IPS-20b (cell line): ENCODE results near the gene TUBB6.

Source experiments
- H3K27ac ChIP-seq: one replicate; pipeline ENCODE4 v1.5.1; 2013; ENCODE audit warnings: low read length
- H3K27me3 ChIP-seq: 2 replicates; pipeline ENCODE4 v1.6.1; 2013; ENCODE audit warnings: mild to moderate bottlenecking, low read length, inconsistent platforms; ENCODE audit not compliant: insufficient read depth
- H3K36me3 ChIP-seq: 2 replicates; pipeline ENCODE4 v1.6.1; 2013; ENCODE audit warnings: low read depth, mild to moderate bottlenecking, inconsistent platforms, low read length, moderate library complexity; ENCODE audit not compliant: insufficient read depth
- H3K4me1 ChIP-seq: 2 replicates; pipeline ENCODE4 v1.6.1; 2013; ENCODE audit warnings: mild to moderate bottlenecking, control low read depth, inconsistent platforms, low read length, moderate library complexity; ENCODE audit not compliant: insufficient read depth
- H3K4me3 ChIP-seq: 2 replicates; pipeline ENCODE4 v1.5.1; 2013; ENCODE audit warnings: mild to moderate bottlenecking, low read length, inconsistent platforms
- H3K9ac ChIP-seq: 2 replicates; pipeline ENCODE4 v1.6.1; 2013; ENCODE audit warnings: low read depth, mild to moderate bottlenecking, inconsistent platforms, low read length, moderate library complexity
- H3K9me3 ChIP-seq: 2 replicates; pipeline ENCODE4 v1.6.1; 2013; ENCODE audit warnings: mild to moderate bottlenecking, low read depth, low read length, inconsistent platforms; ENCODE audit not compliant: insufficient read depth

The TUBB6 gene

GRCh38 chr18:12307701-12308385, at the start of gene TUBB6:
TSS of gene TUBB6 (plus strand) at chr18:12308241. CDS start at chr18:12308293, 52 bp downstream.
- peak within 1 kb of the TSS; percentile 84 for H3K4me3 ChIP-seq
- H3K27ac ChIP-seq, result no peak within 1 kb of the TSS
- H3K36me3 ChIP-seq, result peaks cover 31% of the 10 kb centered on the region
- peak within 1 kb of the TSS; percentile 76; the same call in 1 of the 2 replicates for H3K9ac ChIP-seq
- H3K4me1 ChIP-seq, result peaks cover 11% of the 10 kb centered on the region
- peaks cover 5% of the 10 kb centered on the region; the same call in 1 of the 2 replicates for H3K9me3 ChIP-seq
- H3K27me3 ChIP-seq, result peaks cover 51% of the 10 kb centered on the region

- H3K9ac ChIP-seq, result no peak overlapping the region
- H3K4me1 ChIP-seq, result peaks cover 11% of the 10 kb centered on the region
- no peaks in the 10 kb centered on the region for H3K9me3 ChIP-seq
- no peaks in the 10 kb centered on the region for H3K36me3 ChIP-seq
- peaks cover 57% of the 10 kb centered on the region for H3K27me3 ChIP-seq
- no peak overlapping the region for H3K4me3 ChIP-seq
- no peak overlapping the region for H3K27ac ChIP-seq
Measured at GRCh38 chr18:12258719-12259705, 49.0 kb upstream of the TUBB6 start.

GRCh38 chr18:12262748-12263147, 45.3 kb upstream of the TUBB6 start:
- Histone ChIP-seq H3K9ac (no peak overlapping the region), H3K4me3 (no peak overlapping the region), H3K27me3 (peaks cover 20% of the 10 kb centered on the region), H3K36me3 (no peaks in the 10 kb centered on the region), H3K9me3 (no peaks in the 10 kb centered on the region), H3K27ac (no peak overlapping the region), H3K4me1 (no peaks in the 10 kb centered on the region)

- H3K4me1 ChIP-seq, result no peaks in the 10 kb centered on the region
- H3K9me3 ChIP-seq, result no peaks in the 10 kb centered on the region
- no peaks in the 10 kb centered on the region for H3K36me3 ChIP-seq
- H3K27me3 ChIP-seq, result 0 out of 2 replicates have a peak, but pooled peaks cover 7% of the 10 kb centered on the region
- no peak overlapping the region for H3K4me3 ChIP-seq
- H3K27ac ChIP-seq, result no peak overlapping the region
- no peak overlapping the region for H3K9ac ChIP-seq
Measured at GRCh38 chr18:12264864-12265263, 43.2 kb upstream of the TUBB6 start.

GRCh38 chr18:12271376-12272235, 36.4 kb upstream of the TUBB6 start:
- Histone ChIP-seq H3K9me3 (no peaks in the 10 kb centered on the region), H3K27me3 (no peaks in the 10 kb centered on the region), H3K9ac (peak overlapping the region; percentile 82; the same call in 1 of the 2 replicates), H3K4me1 (0 out of 2 replicates have a peak, but pooled peaks cover 4% of the 10 kb centered on the region), H3K4me3 (peak overlapping the region; percentile 72), H3K27ac (no peak overlapping the region), H3K36me3 (no peaks in the 10 kb centered on the region)

- H3K36me3 ChIP-seq, result no peaks in the 10 kb centered on the region
- no peak overlapping the region for H3K9ac ChIP-seq
- H3K27me3 ChIP-seq, result peaks cover 4% of the 10 kb centered on the region; the same call in 1 of the 2 replicates
- H3K27ac ChIP-seq, result no peak overlapping the region
- peaks cover 10% of the 10 kb centered on the region; the same call in 1 of the 2 replicates for H3K4me1 ChIP-seq
- H3K4me3 ChIP-seq, result no peak overlapping the region
- H3K9me3 ChIP-seq, result no peaks in the 10 kb centered on the region
Measured at GRCh38 chr18:12274793-12275192, 33.2 kb upstream of the TUBB6 start.

GRCh38 chr18:12276736-12277554, 31.1 kb upstream of the TUBB6 start:
- Histone ChIP-seq H3K4me1 (peaks cover 10% of the 10 kb centered on the region; the same call in 1 of the 2 replicates), H3K9me3 (no peaks in the 10 kb centered on the region), H3K4me3 (no peak overlapping the region), H3K27me3 (peaks cover 9% of the 10 kb centered on the region; the same call in 1 of the 2 replicates), H3K27ac (no peak overlapping the region), H3K9ac (no peak overlapping the region), H3K36me3 (no peaks in the 10 kb centered on the region)

- H3K27ac ChIP-seq, result no peak overlapping the region
- H3K36me3 ChIP-seq, result no peaks in the 10 kb centered on the region
- no peaks in the 10 kb centered on the region for H3K9me3 ChIP-seq
- peaks cover 10% of the 10 kb centered on the region; the same call in 1 of the 2 replicates for H3K4me1 ChIP-seq
- no peak overlapping the region; the same call in 1 of the 2 replicates for H3K4me3 ChIP-seq
- H3K27me3 ChIP-seq, result peaks cover 9% of the 10 kb centered on the region; the same call in 1 of the 2 replicates
- H3K9ac ChIP-seq, result peak overlapping the region; percentile 68; the same call in 1 of the 2 replicates
Measured at GRCh38 chr18:12278215-12278671, 29.8 kb upstream of the TUBB6 start.

- no peaks in the 10 kb centered on the region for H3K9me3 ChIP-seq
- peak overlapping the region; percentile 28; the same call in 1 of the 2 replicates for H3K4me3 ChIP-seq
- peaks cover 7% of the 10 kb centered on the region; the same call in 1 of the 2 replicates for H3K4me1 ChIP-seq
- H3K36me3 ChIP-seq, result no peaks in the 10 kb centered on the region
- H3K9ac ChIP-seq, result peak overlapping the region; percentile 68; the same call in 1 of the 2 replicates
- H3K27me3 ChIP-seq, result peaks cover 9% of the 10 kb centered on the region; the same call in 1 of the 2 replicates
- H3K27ac ChIP-seq, result peak overlapping the region; percentile 1
Measured at GRCh38 chr18:12278741-12279682, 29.0 kb upstream of the TUBB6 start.
